ENCODE measurements around the gene VWA7. TPM values are rescaled to one million over a fixed set of nuclear protein-coding genes. Genes with fewer than 3 reads are reported as not detected.

VWA7 gene
- total RNA-seq, 1 experiment from 2014 or later = 2.5 TPM

DNA sequence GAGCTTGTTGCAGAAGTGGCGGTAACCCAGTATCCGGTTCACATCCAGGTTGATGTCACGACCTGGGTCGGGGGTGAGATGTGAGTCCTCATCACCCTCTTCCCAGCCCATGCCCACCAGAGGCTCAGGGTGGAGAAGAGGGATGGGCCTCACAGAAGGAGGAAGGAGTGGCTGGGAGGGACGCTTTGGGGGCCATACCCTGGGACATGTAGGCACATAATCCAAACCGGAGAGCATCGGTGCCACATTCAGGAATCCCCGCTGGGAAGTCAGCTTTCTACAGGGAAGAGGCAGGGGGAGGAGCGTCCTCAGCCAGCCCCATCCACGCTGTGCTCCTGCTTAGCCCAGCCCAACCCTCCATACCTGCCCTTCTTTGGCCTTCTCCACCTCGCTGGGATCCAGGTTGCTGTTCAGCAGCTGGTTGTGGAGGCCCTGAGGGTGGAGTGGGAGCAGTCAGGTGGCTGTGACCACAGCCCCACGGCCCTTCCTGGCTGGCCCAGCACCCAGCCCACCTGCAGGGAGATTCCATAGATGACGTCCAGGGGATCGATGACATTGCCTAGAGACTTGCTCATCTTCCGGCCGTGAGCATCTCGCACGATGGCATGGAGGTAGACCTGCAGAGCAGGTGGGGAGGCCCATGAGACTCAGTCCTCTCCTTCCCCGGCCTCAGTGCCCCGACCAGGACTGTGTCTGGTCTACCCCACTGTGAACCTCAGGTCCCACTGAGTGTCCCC, 3.5 kb upstream of the VWA7 start:
- Mint-ChIP-seq H3K27me3 (ENCODE audit: low read depth) (no peaks in the 10 kb centered on the region), H3K9me3 (no peaks in the 10 kb centered on the region), H3K4me1 (peaks cover 4 to 8% of the 10 kb centered on the region in 2 experiments; a peak in 3 of 4 replicates), H3K27ac (no peak overlapping the region), H3K36me3 (ENCODE audit: insufficient read depth in 1 of 3, low read depth in 3 of 3) (peaks cover 43 to 76% (median 58%) of the 10 kb centered on the region in 3 experiments), H3K4me3 (no peak overlapping the region)
- Histone ChIP-seq H4K8ac (replicated peaks; ENCODE audit: insufficient read length, low read depth, low read length) (no peak overlapping the region), H3K23me2 (ENCODE audit: insufficient read length, low read depth, low read length, poor library complexity, severe bottlenecking) (no peaks in the 10 kb centered on the region), H3K27me3 (ENCODE audit: insufficient read depth, low read length) (no peaks in the 10 kb centered on the region), H2AK5ac (ENCODE audit: insufficient read length, low read length) (no peak overlapping the region), H2BK15ac (ENCODE audit: low read depth, low read length) (no peak overlapping the region), H3K4me2 (ENCODE audit: insufficient read depth, insufficient read length, low read length) (no peak overlapping the region), H2BK20ac (ENCODE audit: low read depth, low read length, poor library complexity, severe bottlenecking) (no peak overlapping the region), H4K20me1 (ENCODE audit: control insufficient read depth, insufficient read depth, insufficient read length) (no peaks in the 10 kb centered on the region), H3K9ac (ENCODE audit: extremely low read depth, insufficient read length, low read length) (no peak overlapping the region), H3K79me1 (ENCODE audit: insufficient read depth, low read depth, low read length, poor library complexity, severe bottlenecking) (no peaks in the 10 kb centered on the region), H2AFZ (ENCODE audit: low read length) (no peak overlapping the region), H3K4ac (ENCODE audit: low read depth, low read length) (no peak overlapping the region), H3K79me2 (ENCODE audit: insufficient read depth, low read length) (no peaks in the 10 kb centered on the region), H3T11ph (ENCODE audit: low read length) (no peak overlapping the region), H3K27ac (ENCODE audit: insufficient read length, low read depth, low read length) (no peak overlapping the region), H3K14ac (ENCODE audit: insufficient read depth, low read length) (no peak overlapping the region), H3K4me1 (ENCODE audit: insufficient read depth, low read length) (no peaks in the 10 kb centered on the region), H4K5ac (ENCODE audit: insufficient read length, low read depth, low read length) (no peak overlapping the region), H3K9me3 (ENCODE audit: control insufficient read depth, low read depth, low read length) (no peaks in the 10 kb centered on the region), H2BK5ac (ENCODE audit: insufficient read length, low read length) (no peak overlapping the region), H2BK120ac (ENCODE audit: low read depth, low read length, poor library complexity, severe bottlenecking) (no peak overlapping the region), H3K18ac (ENCODE audit: insufficient read length, low read depth, low read length) (no peak overlapping the region), H4K91ac (ENCODE audit: insufficient read length, low read depth, low read length) (no peak overlapping the region), H3K23ac (ENCODE audit: insufficient read length, low read depth, low read length) (no peak overlapping the region), H2BK12ac (ENCODE audit: insufficient read length, low read depth, low read length) (no peak overlapping the region), H3K56ac (ENCODE audit: insufficient read length, low read depth, low read length) (no peak overlapping the region)
- DNase-seq = no peak
- TF ChIP-seq, protein P1, sequence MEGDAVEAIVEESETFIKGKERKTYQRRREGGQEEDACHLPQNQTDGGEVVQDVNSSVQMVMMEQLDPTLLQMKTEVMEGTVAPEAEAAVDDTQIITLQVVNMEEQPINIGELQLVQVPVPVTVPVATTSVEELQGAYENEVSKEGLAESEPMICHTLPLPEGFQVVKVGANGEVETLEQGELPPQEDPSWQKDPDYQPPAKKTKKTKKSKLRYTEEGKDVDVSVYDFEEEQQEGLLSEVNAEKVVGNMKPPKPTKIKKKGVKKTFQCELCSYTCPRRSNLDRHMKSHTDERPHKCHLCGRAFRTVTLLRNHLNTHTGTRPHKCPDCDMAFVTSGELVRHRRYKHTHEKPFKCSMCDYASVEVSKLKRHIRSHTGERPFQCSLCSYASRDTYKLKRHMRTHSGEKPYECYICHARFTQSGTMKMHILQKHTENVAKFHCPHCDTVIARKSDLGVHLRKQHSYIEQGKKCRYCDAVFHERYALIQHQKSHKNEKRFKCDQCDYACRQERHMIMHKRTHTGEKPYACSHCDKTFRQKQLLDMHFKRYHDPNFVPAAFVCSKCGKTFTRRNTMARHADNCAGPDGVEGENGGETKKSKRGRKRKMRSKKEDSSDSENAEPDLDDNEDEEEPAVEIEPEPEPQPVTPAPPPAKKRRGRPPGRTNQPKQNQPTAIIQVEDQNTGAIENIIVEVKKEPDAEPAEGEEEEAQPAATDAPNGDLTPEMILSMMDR (conservative IDR thresholded peaks at IDR 0.05) = no peak
- no CpG with 5 or more reads among the region's 20 CpGs for WGBS (ENCODE audit: extremely low coverage, insufficient read length, low lambda C conversion rate)

Data from H9 (cell line).